IMR-90 (cell line): ENCODE data around the gene SMTNL1. TPM values are rescaled to one million over a fixed set of nuclear protein-coding genes. Genes with fewer than 3 reads are reported as not detected.

ENCODE experiments used
- ATAC-seq: fragments of 200-7000 bp; cut with Tn5 transposase; 2 replicates; pipeline ENCODE4 v1.9.1; 2020; ENCODE audit warnings: low read depth, mild to moderate bottlenecking, moderate library complexity
- BruUV-seq: library from RNA; stranded (reverse); fragments of 400-500 nt; replicated peaks from 2 replicates; lab custom pipeline; 2021; lab: Mats Ljungman, UMichigan
- CTCF ChIA-PET: fragments of 300-600 bp; formaldehyde crosslinking; extraction: SDS; loops from one replicate; lab custom pipeline; 2021; ENCODE audit warnings: antibody characterized with exemption; lab: Yijun Ruan, JAX
- POLR2A ChIA-PET: fragments of 300-600 bp; sonication (Branson Sonifier 250); formaldehyde crosslinking; loops from one replicate; lab custom pipeline; 2022; ENCODE audit warnings: antibody characterized with exemption; ENCODE audit not compliant: unreplicated experiment; lab: Charles Lee
- DNase-seq: peaks from one replicate; pipeline ENCODE4 v3.0.0; 2013
- H2AFZ ChIP-seq: replicated peaks from 2 replicates; pipeline ENCODE3; 2013; ENCODE audit warnings: low read length, mild to moderate bottlenecking; ENCODE audit not compliant: poor library complexity
- H2AK5ac ChIP-seq: 2 replicates; pipeline ENCODE4 v1.6.1; 2013; ENCODE audit warnings: low read depth, low read length, inconsistent platforms
- H2AK9ac ChIP-seq: replicated peaks from 2 replicates; pipeline ENCODE3; 2013; ENCODE audit warnings: mild to moderate bottlenecking, low read depth, low read length, moderate library complexity; ENCODE audit not compliant: poor library complexity
- H2BK120ac ChIP-seq: 2 replicates; pipeline ENCODE4 v1.6.1; 2013; ENCODE audit warnings: low read depth, low read length, inconsistent platforms
- H2BK15ac ChIP-seq: 3 replicates; pipeline ENCODE4 v1.6.1; 2013; ENCODE audit warnings: low read depth, low read length, inconsistent platforms
- H2BK20ac ChIP-seq: 2 replicates; pipeline ENCODE4 v1.6.1; 2013; ENCODE audit warnings: low read depth, mild to moderate bottlenecking, inconsistent platforms, low read length, moderate library complexity
- H2BK5ac ChIP-seq: 2 replicates; pipeline ENCODE4 v1.6.1; 2013; ENCODE audit warnings: mild to moderate bottlenecking, low read depth, low read length, inconsistent platforms; ENCODE audit not compliant: poor library complexity, severe bottlenecking
- H3K14ac ChIP-seq: replicated peaks from 2 replicates; pipeline ENCODE4 v1.6.1; 2013; ENCODE audit warnings: low read depth, low read length, inconsistent platforms
- H3K18ac ChIP-seq: 2 replicates; pipeline ENCODE4 v1.6.1; 2013; ENCODE audit warnings: low read depth, low read length, control low read depth
- H3K23ac ChIP-seq: 2 replicates; pipeline ENCODE4 v1.6.1; 2013; ENCODE audit warnings: low read depth, low read length, inconsistent platforms
- H3K27ac ChIP-seq: 2 replicates; pipeline ENCODE4 v1.5.1; 2013; ENCODE audit warnings: mild to moderate bottlenecking, control low read depth, low read length; ENCODE audit not compliant: insufficient read depth
- H3K27me3 ChIP-seq: 2 replicates; pipeline ENCODE4 v1.6.1; 2013; ENCODE audit warnings: low read length; ENCODE audit not compliant: control insufficient read depth, insufficient read depth
- H3K36me3 ChIP-seq: 2 replicates; pipeline ENCODE4 v1.6.1; 2013; ENCODE audit warnings: low read length, mixed read lengths; ENCODE audit not compliant: control insufficient read depth, insufficient read depth
- H3K4ac ChIP-seq: 2 replicates; pipeline ENCODE4 v1.6.1; 2013; ENCODE audit warnings: low read depth, low read length, inconsistent platforms
- H3K4me1 ChIP-seq: 2 replicates; pipeline ENCODE4 v1.6.1; 2013; ENCODE audit warnings: low read length, mixed read lengths; ENCODE audit not compliant: control insufficient read depth, insufficient read depth
- H3K4me2 ChIP-seq: 2 replicates; pipeline ENCODE4 v1.6.1; 2013; ENCODE audit warnings: low read depth, mild to moderate bottlenecking, control low read depth, low read length, moderate library complexity
- H3K4me3 ChIP-seq: 2 replicates; pipeline ENCODE4 v1.5.1; 2013; ENCODE audit warnings: low read depth, mild to moderate bottlenecking, control low read depth, low read length, moderate library complexity; ENCODE audit not compliant: insufficient read depth
- H3K56ac ChIP-seq: 2 replicates; pipeline ENCODE4 v1.6.1; 2013; ENCODE audit warnings: low read length, inconsistent platforms; ENCODE audit not compliant: insufficient read depth; ENCODE audit errors: extremely low read depth
- H3K79me1 ChIP-seq, 2 experiments: 2 replicates each; pipeline ENCODE4 v1.6.1; 2013; ENCODE audit warnings: low read length in 2 of 2, inconsistent platforms in 1 of 2, low read depth in 1 of 2
- H3K9ac ChIP-seq: 2 replicates; pipeline ENCODE4 v1.6.1; 2013; ENCODE audit warnings: low read depth, low read length, control low read depth
- H3K9me1 ChIP-seq: 2 replicates; pipeline ENCODE4 v1.6.1; 2013; ENCODE audit warnings: low read length, inconsistent platforms; ENCODE audit not compliant: insufficient read depth
- H3K9me3 ChIP-seq: 2 replicates; pipeline ENCODE4 v1.6.1; 2013; ENCODE audit warnings: low read length; ENCODE audit not compliant: control insufficient read depth, insufficient read depth
- H4K20me1 ChIP-seq: 2 replicates; pipeline ENCODE4 v1.6.1; 2013; ENCODE audit warnings: low read length, inconsistent platforms; ENCODE audit not compliant: insufficient read depth
- H4K5ac ChIP-seq: 2 replicates; pipeline ENCODE4 v1.6.1; 2013; ENCODE audit warnings: mild to moderate bottlenecking, low read depth, low read length, control low read depth
- H4K8ac ChIP-seq, 2 experiments: 2 replicates each; pipeline ENCODE4 v1.6.1; 2013; ENCODE audit warnings: low read depth in 2 of 2, low read length in 2 of 2, control low read depth in 1 of 2, inconsistent platforms in 1 of 2
- H4K91ac ChIP-seq: 2 replicates; pipeline ENCODE4 v1.6.1; 2013; ENCODE audit warnings: low read depth, low read length, inconsistent platforms; ENCODE audit not compliant: insufficient read depth
- BHLHE40 ChIP-seq: fragments of 150-350 bp; IDR thresholded peaks from 2 replicates; pipeline ENCODE4 v1.6.1; 2016; ENCODE audit warnings: mild to moderate bottlenecking, low read depth, low read length
- CEBPB ChIP-seq: IDR thresholded peaks from 2 replicates; pipeline ENCODE4 v1.6.1; 2012; ENCODE audit warnings: low read depth, low read length, improper control_type of control experiment
- CHD1 ChIP-seq: IDR thresholded peaks from 2 replicates; pipeline ENCODE4 v1.6.1; 2012; ENCODE audit warnings: low read depth, low read length, improper control_type of control experiment
- ELK1 ChIP-seq: fragments of 150-350 bp; IDR thresholded peaks from 2 replicates; pipeline ENCODE4 v1.6.1; 2016; ENCODE audit warnings: low read depth, mild to moderate bottlenecking, low read length, moderate library complexity, borderline replicate concordance
- FOS ChIP-seq: fragments of 150-350 bp; IDR thresholded peaks from 2 replicates; pipeline ENCODE4 v1.6.1; 2016; ENCODE audit warnings: low read depth, low read length
- MAFK ChIP-seq: IDR thresholded peaks from 2 replicates; pipeline ENCODE4 v1.6.1; 2012; ENCODE audit warnings: low read depth, low read length, improper control_type of control experiment
- MAZ ChIP-seq: IDR thresholded peaks from 2 replicates; pipeline ENCODE4 v1.6.1; 2012; ENCODE audit warnings: low read depth, mild to moderate bottlenecking, low read length, improper control_type of control experiment, moderate library complexity, borderline replicate concordance
- MXI1 ChIP-seq: IDR thresholded peaks from 2 replicates; pipeline ENCODE4 v1.6.1; 2012; ENCODE audit warnings: low read depth, mild to moderate bottlenecking, low read length, moderate library complexity, borderline replicate concordance
- NFE2L2 ChIP-seq: fragments of 150-350 bp; IDR thresholded peaks from 2 replicates; pipeline ENCODE4 v1.6.1; 2016; ENCODE audit warnings: low read depth, mild to moderate bottlenecking, low read length
- POLR2A ChIP-seq: IDR thresholded peaks from 2 replicates; pipeline ENCODE4 v1.6.1; 2012; ENCODE audit warnings: mild to moderate bottlenecking, low read depth, low read length
- RAD21 ChIP-seq: IDR thresholded peaks from 2 replicates; pipeline ENCODE4 v1.6.1; 2012; ENCODE audit warnings: low read length, improper control_type of control experiment
- RCOR1 ChIP-seq: IDR thresholded peaks from 2 replicates; pipeline ENCODE4 v1.6.1; 2012; ENCODE audit warnings: mild to moderate bottlenecking, low read length, improper control_type of control experiment; ENCODE audit not compliant: insufficient replicate concordance
- RFX5 ChIP-seq: IDR thresholded peaks from 2 replicates; pipeline ENCODE4 v1.8.0; 2012; ENCODE audit warnings: low read depth, mild to moderate bottlenecking, low read length, moderate library complexity
- SMC3 ChIP-seq: fragments of 150-350 bp; IDR thresholded peaks from 2 replicates; pipeline ENCODE4 v1.6.1; 2016; ENCODE audit warnings: low read depth, mild to moderate bottlenecking, antibody characterized with exemption, low read length, moderate library complexity
- WGBS, 2 experiments: methylation state at CpG; one replicate each; pipeline versions ENCODE4 v1.1.5 to v1.1.7; 2013; ENCODE audit warnings: missing lambda C conversion rate in 2 of 2; ENCODE audit not compliant: insufficient read length in 1 of 2; ENCODE audit errors: extremely low coverage in 2 of 2; 5-methylcytosine and 5-hydroxymethylcytosine counted together
- dilution Hi-C: fragments of 300-500 bp; cut with HindIII; formaldehyde crosslinking; loops from one replicate; pipeline ENCODE4 v1.14.3; 2018; ENCODE audit warnings: low sequenced_read_pairs; ENCODE audit not compliant: unreplicated experiment
- in situ Hi-C: fragments of 300-500 bp; cut with MboI; formaldehyde crosslinking; loops from 3 replicates; pipeline ENCODE4 v1.14.3; 2019; ENCODE audit warnings: low sequenced_read_pairs, inconsistent platforms, mixed read lengths
- intact Hi-C: fragments of 100-400 bp; cut with micrococcal nuclease; formaldehyde crosslinking; loops from 2 replicates; pipeline ENCODE4 v1.10.0; 2022
- polyA plus RNA-seq, 3 experiments: library from polyadenylated mRNA; depleted of rRNA; stranded (reverse); fragments of >200 nt; gene quantifications; 2 replicates each; pipeline ENCODE4 v1.2.3, GENCODE V29; 2012; ENCODE audit warnings: low replicate concordance in 1 of 3
- total RNA-seq: library from RNA; depleted of rRNA; stranded (reverse); fragments of >200 nt; gene quantifications from 2 replicates; pipeline ENCODE4 v1.2.3, GENCODE V29; 2012
- TF ChIP-seq, protein P1 (sequence below): fragments of 150-350 bp; IDR thresholded peaks from 2 replicates; pipeline ENCODE4 v1.6.1; 2017; ENCODE audit warnings: mild to moderate bottlenecking, antibody characterized with exemption, low read length, low read depth
- TF ChIP-seq, protein P2 (sequence below): conservative IDR thresholded peaks from 2 replicates; pipeline ENCODE4 v1.5.1; 2012; ENCODE audit warnings: mild to moderate bottlenecking, low read depth, low read length, improper control_type of control experiment

Gene SMTNL1
- total and polyA plus RNA-seq, 2 of the 4 experiments (the other 2 are of a cell fraction), result not detected

DNA sequence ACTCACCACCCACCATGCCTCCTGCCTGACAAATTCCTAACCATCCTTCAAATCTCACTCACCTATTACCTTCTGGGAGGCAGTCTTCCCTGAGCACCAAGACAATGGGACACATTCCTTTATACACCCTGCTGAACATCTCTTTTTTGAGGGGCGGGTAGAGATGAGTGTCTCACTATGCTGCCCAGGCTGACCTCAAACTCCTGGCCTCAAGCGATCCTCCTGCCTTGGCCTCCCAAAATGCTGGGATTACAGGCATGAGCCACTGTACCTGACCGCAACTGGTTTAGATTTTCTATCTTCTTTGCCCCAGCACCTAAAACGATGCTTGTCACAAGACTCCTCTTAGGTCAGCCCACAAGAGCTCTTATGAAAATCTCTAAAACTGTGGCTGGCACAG lies 14.0 kb upstream of the SMTNL1 start:
- H3K9me1 ChIP-seq, result no peaks in the 10 kb centered on the region
- ATAC-seq, result no peak
- H3K4me3 ChIP-seq, result no peak overlapping the region
- H2BK120ac ChIP-seq, result no peak overlapping the region
- H3K4ac ChIP-seq, result no peak overlapping the region
- WGBS, 2 experiments, result 86% methylated on average over 3 of the region's 4 CpGs; no CpG with 5 or more reads in 1 of the 2 experiments
- ChIA-PET POLR2A (no interaction called here), CTCF (interaction anchor here (2.3 kb wide), 1 partner anchor 31 kb away, joined by 9 read pairs; no protein-coding TSS in a partner anchor)
- no peak overlapping the region for H3K18ac ChIP-seq
- peaks cover under 1% of the 10 kb centered on the region; the same call in 1 of the 2 replicates for H3K36me3 ChIP-seq
- no peak overlapping the region for H4K8ac ChIP-seq
- H2BK15ac ChIP-seq, result no peak overlapping the region
- H3K9me3 ChIP-seq, result no peaks in the 10 kb centered on the region
- no peak for DNase-seq
- no peaks in the 10 kb centered on the region for H3K27me3 ChIP-seq
- H4K20me1 ChIP-seq, result peaks cover 8% of the 10 kb centered on the region; the same call in 1 of the 2 replicates
- H4K5ac ChIP-seq, result no peak overlapping the region
- no peak overlapping the region for H2AK5ac ChIP-seq
- in situ Hi-C loops, result loop anchor here (25.0 kb wide), 1 partner anchor 686 kb away; no protein-coding TSS in a partner anchor
- no peak overlapping the region for H2BK5ac ChIP-seq
- no peak overlapping the region for H4K91ac ChIP-seq
- no peak overlapping the region for H3K9ac ChIP-seq
- no peak overlapping the region for H2AFZ ChIP-seq
- intact Hi-C loops, result no loop called here
- dilution Hi-C loops, result no loop called here
- no peak overlapping the region for H3K23ac ChIP-seq
- no peak overlapping the region for H2AK9ac ChIP-seq
- no peaks in the 10 kb centered on the region for H3K4me1 ChIP-seq
- no peak for TF ChIP-seq RFX5
- TF ChIP-seq ELK1, result no peak
- TF ChIP-seq MXI1, result no peak
- TF ChIP-seq FOS, result no peak
- no peak for TF ChIP-seq MAZ
- TF ChIP-seq RAD21, result no peak
- TF ChIP-seq NFE2L2, result no peak
- TF ChIP-seq CHD1, result no peak
- no peak for TF ChIP-seq CEBPB
- TF ChIP-seq, protein P1, sequence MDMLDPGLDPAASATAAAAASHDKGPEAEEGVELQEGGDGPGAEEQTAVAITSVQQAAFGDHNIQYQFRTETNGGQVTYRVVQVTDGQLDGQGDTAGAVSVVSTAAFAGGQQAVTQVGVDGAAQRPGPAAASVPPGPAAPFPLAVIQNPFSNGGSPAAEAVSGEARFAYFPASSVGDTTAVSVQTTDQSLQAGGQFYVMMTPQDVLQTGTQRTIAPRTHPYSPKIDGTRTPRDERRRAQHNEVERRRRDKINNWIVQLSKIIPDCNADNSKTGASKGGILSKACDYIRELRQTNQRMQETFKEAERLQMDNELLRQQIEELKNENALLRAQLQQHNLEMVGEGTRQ, result no peak
- no peak for TF ChIP-seq MAFK
- no peak for TF ChIP-seq POLR2A
- no peak for TF ChIP-seq SMC3
- no peak for TF ChIP-seq BHLHE40
- no peak for TF ChIP-seq RCOR1
- TF ChIP-seq, protein P2, sequence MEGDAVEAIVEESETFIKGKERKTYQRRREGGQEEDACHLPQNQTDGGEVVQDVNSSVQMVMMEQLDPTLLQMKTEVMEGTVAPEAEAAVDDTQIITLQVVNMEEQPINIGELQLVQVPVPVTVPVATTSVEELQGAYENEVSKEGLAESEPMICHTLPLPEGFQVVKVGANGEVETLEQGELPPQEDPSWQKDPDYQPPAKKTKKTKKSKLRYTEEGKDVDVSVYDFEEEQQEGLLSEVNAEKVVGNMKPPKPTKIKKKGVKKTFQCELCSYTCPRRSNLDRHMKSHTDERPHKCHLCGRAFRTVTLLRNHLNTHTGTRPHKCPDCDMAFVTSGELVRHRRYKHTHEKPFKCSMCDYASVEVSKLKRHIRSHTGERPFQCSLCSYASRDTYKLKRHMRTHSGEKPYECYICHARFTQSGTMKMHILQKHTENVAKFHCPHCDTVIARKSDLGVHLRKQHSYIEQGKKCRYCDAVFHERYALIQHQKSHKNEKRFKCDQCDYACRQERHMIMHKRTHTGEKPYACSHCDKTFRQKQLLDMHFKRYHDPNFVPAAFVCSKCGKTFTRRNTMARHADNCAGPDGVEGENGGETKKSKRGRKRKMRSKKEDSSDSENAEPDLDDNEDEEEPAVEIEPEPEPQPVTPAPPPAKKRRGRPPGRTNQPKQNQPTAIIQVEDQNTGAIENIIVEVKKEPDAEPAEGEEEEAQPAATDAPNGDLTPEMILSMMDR, result no peak
- no TSS peak for BruUV-seq
- no peak overlapping the region for H3K4me2 ChIP-seq
- H2BK20ac ChIP-seq, result no peak overlapping the region
- no peak overlapping the region for H3K14ac ChIP-seq
- H3K79me1 ChIP-seq, result peaks cover 3 to 13% of the 10 kb centered on the region in 2 experiments; a peak in 2 of 4 replicates
- H3K56ac ChIP-seq, result no peak overlapping the region
- H3K27ac ChIP-seq, result no peak overlapping the region
